GM21737 (cell line): Measurements from ENCODE around the gene STIMATE.

ENCODE experiments used
- ATAC-seq: cut with Tn5 transposase; IDR thresholded peaks from one replicate; pipeline ENCODE4 v1.9.1; 2021; ENCODE audit warnings: mild to moderate bottlenecking, moderate library complexity; ENCODE audit not compliant: unreplicated experiment

The STIMATE gene

DNA sequence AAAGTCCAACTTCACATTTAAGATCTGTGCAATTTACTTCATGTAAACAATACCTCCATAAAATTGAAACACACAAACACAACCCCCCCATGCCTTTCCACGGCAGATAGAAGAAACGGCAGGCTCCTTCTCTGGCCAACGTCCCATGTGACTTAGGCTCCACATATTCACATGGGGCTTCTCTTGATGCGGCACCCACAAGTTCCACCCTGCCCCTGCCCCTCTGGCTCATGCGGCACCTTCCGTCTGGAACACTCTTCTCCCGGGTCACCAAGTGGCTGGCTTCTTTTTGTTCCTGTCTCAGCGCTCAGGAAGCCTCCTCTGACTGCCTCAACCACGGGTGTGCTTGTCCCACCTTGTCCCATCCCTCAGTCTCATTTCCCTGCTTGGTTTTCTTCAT lies 25.6 kb downstream of the STIMATE start:
- ATAC-seq, result no peak

DNA sequence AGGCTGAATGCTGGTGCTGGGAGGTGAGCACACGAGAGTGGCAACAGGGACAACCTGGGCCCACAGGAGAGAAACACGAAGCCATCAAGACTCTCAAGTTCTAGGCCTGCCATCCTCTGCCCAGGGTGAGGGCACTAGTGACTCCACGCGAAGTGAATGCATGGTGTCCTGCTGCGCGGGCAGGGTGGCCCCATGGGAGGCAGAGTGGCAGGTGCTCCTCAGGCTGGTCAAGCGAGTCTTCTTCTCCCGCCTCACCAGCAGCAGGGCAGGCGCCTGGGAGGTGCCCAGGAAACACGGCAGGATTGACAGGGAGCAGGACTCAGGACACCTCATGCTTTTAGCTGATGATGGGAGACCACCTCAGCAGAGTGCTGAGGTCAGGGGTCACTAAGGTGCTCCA lies 26.9 kb downstream of the STIMATE start:
- no peak for ATAC-seq

DNA sequence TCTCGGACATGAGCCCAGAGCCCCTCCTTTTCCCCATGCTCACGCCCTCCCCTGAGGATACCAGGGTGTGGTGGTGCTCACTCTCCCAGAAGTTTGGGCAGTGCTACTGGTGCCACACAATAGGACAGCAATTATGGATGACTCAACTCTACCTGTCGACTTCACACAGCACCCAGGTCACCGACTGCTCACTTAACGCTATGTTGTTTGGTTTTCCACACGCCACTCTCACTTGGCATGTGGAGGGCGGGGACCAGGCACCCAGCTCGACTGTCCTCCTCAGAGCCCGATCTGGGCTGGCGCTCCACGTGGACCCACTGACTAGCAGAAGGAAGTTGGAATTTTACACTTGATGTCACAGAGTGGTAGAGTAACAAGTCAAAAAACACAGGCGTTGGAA lies 30.9 kb downstream of the STIMATE start:
- ATAC-seq, result no peak

DNA sequence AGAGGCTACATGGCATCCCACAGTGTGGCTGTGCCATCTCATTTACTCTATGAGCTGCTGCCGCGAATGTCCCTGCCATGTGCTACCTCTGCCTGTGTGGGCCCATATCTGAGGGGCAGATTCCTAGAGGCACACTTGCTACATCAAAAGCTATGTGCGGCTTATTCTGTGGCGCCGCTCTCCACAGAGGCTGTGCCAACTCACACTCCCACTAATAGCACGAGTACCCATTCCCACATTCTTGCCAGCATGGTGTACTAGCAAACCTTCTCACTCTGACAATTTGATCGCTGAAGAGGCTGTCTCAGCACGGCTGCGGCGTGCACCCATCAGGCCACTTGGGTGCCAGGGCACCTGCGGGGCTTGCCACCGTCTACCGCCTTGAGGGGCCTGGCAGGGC lies 31.4 kb downstream of the STIMATE start:
- ATAC-seq, result no peak

DNA sequence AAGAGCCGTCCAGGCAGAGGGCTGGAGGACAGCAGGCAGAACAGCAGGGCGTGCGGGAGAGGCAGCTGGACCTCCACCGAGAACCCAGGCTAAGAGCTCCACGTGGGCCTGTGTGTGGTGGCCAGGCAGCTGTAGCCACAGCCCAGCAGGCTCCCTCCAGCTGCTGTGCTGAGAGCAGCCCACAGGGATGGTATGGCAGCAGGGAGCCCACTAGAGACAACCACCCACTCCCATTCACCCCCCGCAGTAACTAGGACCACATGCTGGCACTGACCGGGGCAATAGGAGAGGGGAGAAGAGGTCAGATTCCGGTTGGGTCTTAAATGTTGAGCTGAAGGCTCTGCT lies 37.0 kb downstream of the STIMATE start:
- ATAC-seq, result no peak

DNA sequence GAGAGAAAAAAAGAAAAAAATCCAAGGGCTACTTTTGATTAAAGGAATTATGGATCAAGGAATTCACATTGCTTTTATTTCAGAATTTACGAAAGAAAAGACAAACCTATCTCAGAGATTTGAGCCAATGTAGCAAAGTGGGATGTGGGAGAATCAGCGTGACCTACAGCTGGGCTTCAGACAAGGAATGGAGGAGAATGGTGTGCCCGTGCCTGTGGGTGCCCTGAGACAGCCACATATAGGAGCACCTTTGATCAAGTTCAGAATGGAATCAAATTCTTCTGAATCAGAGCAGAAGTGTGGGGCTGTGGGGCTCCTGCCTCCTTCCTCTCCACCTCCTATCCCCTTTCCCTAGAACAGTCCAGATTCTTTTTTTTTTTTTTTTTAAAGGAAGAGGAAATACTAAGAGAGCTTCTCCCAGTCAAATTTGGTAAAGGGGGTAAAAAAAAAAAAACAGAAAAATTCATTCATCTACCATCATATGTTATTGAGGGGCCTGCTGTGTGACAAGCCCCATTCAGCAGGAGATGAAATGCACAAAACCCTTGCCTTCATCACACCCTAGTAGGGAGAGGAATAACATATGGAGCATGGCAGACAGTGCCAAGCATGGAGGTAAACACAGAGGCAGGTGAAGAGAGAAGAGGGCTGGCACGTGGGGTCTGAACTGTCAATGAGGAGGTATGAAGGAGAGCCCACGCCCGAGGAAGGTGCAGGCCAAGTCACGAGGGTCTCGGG lies 37.5 kb downstream of the STIMATE start:
- no peak for ATAC-seq

DNA sequence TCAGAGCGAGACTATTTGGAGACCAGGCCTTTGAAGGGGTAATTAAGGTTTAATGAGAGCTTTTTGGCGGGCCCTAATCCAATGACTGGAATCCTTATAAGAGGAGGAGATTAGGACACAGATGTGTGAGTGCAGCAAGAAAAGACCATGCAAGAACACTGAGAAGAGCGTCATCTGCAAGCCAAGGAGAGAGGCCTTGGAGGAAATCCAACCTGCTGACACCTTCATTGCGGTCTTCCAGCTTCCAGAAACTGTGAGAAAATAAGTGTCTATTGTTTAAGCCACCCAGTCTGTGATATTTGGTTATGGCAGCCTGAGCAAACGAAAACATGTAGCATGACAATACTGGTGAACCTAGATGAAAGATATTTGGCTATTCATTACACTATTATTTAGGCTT lies 39.5 kb downstream of the STIMATE start:
- no peak for ATAC-seq

DNA sequence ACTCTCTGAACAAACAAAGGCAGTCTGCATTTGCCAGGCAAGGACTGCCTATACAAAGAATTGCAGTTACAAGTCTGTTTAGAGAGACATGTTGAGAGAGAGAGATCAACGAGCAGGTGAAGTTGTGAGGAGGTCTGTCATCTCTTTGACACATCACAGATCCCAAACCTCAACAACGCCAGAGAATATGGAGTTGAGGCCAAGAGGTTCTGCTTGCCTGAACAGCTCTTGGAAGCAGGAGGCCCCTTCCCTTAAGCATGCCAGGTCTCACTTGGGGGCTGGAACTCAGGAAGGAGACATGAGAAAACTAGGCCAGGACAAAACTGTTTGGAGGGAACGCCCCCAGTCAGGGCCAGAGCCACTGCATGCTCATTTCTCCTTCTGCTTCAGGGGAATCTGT lies 40.2 kb downstream of the STIMATE start:
- no peak for ATAC-seq

DNA sequence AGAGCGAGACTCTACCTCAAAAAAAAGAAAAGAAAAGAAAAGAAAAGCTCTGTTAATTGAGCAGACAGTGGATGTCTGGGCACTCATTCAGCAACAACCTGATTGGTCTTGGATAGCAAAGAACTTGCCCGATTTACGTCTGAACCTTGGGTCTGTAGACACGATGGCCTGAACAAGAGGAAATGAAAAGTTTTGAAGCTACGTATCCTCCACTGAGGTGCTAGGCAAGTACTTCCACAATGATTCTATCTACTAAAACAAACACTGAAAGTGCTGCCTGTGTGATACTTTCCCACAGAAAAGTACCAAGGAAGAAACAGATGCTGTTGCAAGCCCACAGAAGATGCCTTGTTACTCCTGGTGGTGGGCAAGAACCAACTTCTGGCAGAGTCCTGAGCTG lies 40.7 kb downstream of the STIMATE start:
- no peak for ATAC-seq

DNA sequence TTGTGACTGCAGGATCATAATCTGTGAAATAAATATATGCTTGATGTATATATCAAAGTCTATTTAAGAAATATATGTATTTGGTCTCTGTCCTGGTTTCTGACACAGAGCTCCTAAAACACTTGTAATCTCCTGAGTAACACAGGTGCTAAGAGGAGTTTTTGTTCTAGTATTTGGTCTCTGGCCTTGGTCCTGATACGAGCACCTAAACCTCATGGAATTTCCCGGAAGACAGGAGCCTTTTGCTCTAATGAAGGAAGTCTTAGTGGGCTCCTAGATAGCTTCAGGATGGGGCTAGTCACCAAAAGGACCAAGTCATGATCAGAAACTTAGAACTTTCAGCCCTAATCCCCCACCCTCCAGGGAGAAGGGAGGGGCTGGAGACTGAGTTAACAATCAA lies 43.3 kb downstream of the STIMATE start:
- no peak for ATAC-seq

DNA sequence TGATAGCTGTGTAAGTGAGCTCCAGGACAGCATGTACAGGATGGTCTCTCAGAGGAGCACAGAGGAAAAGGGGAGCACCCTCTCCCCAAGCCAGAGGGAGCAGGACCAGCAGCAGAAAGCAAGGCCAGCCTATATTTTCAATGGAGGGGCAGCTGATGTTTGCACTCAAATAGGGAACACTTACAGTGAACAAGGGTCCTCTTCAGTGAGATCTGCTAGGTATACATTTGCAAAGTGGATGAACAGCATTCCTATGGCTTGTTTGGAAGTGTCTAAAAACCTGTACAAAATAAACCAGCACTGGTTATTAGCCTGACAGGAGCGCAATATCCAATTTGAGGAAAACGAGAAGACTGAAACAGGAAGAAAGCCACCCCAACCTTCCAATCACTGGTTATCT lies 44.9 kb downstream of the STIMATE start:
- ATAC-seq, result no peak

DNA sequence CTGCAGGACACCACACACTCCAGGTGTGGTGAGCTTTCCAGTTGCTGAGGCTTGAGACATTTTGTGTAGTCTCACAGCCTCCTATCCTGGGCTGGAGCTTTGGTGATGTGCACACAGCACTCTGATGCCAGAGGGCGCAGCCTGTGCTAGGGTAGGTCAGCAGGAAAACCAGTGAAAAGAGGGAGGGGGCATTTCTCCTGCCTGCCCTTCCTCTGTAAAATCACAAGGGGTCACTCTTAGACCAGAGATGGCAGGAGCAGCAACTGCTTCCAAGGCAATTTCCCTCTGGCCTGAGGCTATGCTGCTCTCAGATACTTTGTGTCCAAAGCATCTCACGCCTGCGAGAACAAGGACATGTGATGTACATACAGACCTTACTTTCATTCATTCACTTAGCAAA lies 46.0 kb downstream of the STIMATE start:
- ATAC-seq, result no peak

DNA sequence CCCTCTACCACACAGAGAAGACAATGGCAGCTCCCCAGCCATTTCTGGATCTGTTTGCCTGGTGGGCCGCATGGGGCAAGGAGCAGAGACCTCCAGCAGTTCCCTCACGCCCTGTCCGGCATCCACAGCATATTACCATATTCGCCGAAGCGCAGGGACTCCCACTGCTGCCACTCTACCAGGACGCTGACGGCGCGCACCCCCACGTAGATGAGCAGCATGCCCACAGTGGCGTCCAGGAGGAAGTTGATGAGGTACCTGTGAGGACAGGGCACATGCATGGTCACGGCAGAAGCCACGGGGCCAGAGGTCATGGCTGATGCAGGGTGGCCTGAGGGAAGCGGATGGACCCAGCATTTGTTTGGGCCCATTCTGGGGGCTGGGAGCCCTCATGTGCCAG lies 47.7 kb downstream of the STIMATE start:
- no peak for ATAC-seq

DNA sequence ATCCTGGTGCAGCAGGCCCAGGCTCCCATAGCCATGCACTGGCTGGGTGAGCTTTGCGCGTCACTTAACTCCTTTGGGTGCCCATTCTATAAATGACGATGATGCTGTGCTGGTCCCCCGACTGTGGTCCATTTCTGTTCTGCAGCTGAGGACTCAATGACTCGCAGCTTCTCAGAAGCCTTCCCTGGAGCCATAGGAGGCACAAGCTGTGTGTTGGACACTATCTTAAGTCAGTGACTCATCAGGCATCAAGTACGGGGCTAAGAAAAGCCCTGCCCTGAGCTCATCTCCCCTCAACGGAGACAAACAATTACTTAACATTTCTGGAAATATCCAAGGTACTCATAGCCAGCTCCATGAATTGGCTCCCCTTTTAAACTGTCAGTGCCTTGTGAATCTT lies 48.7 kb downstream of the STIMATE start:
- no peak for ATAC-seq

DNA sequence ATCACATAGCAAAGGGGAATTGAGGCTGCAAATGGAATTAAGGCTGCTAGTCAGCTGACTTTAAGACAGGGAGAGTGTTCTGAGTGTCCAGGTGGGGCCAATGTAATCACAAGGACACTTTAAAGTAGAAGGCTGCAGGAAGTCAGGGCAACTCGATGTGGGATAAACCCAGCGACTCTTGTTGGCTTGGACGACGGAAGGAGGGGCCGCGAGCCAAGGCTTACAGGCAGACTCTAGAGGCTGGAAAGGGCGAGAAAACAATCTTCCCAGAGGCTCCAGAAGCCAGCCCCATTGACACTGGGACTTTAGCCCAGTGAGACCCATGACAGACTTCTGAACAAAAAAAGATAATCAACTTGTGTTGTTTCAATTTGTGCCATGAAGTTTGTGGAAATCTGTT lies 49.6 kb downstream of the STIMATE start:
- no peak for ATAC-seq

DNA sequence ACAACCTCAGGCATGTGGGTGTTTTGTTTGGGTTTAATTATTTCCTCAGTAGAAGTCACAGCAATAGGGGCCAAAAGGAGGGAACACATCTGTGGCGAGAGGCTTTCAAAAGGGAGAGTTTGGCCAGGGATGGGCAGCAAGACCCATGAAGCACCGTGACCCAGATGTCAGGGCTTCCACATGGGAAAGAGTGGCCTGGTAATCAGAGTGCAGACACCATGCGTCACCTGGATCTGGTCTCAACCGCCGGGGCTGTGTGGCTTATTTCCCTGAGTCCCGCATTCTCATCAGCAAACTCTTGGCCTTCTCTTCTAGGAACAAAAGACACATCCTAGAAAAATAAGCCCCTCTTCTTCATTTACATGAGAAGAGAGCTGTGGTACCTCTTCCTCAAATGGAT lies 50.1 kb downstream of the STIMATE start:
- ATAC-seq, result no peak

DNA sequence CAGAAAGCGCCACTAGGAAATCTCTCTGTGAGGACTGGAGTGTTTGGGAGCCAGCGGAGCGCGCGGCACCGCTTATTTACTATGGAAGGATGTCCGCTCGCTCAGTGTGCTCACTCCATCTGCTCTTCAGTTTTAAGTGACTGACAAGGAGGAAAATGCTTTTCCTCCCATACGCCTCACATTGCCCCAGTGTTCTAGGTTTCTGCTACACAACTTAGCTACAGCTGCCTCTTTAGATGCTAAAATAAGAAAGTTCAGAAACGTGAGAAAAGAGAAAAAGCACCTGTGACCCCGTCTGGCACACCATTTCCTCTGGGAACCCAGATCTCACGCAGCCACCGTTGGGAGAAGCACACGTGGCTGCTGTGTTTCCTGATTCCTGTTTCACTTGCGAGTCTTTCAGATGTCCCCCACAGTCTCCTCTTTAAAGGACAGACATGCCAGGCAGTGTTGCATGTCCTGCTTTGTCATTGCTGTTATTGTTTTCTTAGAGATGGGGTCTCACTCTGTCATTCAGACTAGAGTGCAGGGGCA lies 50.8 kb downstream of the STIMATE start:
- ATAC-seq, result no peak

DNA sequence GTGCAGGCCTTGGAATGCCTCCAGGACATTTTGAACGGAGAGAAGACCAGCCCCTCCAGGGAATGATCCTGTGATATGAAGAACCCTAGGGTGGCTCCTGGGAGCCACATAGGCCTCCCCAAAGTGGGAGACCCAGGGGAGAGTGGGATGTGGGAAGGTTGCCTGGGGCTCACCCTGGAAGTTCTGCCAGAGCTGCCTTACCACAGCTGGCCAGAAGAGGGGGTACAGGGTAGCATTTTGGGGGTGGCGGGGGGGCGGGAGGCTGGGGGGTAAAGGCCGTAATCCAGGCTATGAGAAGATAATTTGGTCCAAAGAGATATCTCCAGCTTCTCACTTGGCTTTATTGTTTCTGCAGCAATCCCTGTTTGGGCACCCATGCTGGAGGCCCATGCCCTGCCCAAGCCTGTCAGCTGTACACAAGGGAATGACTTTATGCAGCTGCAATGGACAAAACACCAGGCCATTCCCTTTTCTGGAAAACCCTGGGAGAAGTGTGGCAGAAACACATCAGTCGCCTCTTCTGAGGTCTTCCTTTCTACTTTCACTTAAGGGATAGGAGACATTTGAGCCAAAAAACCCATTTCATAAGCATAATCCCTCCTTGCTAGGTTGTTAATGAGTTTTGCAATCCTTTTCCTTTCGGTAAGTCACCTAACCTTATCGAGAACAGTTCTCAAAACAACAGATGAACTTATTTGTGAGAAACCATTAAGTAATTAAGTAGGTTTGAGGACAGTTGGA lies 51.5 kb downstream of the STIMATE start:
- no peak for ATAC-seq

DNA sequence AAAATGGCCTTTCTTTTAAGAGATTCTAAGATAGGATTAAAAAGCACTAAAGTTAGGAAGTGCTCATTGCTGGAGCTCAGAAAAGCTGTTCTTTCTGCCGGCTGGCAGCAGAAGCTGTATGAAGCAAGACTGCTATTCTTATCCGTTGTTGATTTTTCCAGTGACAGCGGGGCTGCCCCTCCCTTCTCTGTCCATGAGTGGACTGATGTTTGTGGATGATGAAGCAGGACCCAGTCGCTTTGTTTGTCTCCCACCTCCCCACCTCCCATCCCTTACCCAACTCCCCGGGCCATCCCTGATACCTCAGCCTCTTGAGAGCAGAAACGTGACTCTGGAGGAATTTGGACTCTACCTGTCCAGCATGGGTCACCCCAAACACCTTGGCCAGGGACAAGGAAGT lies 52.2 kb downstream of the STIMATE start:
- no peak for ATAC-seq

DNA sequence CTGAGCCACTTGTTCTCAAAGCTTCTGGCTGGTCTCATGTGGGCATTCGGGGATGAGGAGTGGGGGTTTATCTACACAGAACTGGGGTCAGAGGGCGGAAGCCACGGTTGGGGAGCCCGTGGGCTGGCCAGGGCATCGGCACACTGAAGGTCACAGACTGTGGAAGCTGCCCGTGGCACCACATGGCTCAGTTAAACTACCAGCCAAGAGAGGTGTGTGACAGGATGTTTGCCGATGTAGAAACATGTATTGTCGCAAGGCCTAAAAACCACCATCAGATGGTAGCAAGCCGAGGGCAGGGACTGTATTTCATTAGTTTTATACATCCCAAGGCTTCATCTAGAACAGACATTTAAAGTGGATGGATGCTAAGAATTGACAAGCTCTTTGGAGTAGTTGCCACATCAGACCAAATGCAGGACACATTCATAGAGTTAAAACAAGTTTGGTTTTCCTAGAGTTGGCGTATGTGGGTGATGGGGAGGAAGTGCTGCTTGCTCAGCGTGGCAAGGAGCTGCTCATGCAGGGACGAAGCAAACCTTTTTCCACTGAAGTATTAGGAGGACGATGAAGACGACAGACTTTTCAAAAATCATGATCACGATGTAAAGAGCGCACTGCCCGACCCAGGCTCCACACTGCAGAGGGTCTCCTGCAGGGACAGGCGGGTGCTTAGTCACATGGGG lies 52.9 kb downstream of the STIMATE start:
- no peak for ATAC-seq

DNA sequence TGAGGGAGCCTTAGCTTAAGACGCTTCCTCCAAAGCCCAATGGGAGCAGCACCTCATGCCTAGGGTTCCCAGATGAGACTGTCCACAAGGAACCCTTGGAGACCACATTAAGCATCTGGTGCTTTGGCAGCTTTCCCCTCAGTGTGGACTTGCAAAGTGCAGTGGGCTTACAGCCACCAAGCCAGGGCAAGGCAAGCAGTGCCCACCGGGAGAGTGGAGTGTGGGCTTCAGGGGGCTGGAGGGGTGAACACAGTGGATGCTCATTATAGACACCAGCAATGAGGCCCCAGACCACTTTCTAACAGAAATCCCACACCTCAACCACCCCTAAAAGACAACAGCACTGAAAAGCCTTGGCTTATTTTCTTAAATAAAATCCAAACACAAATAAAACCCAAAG lies 53.5 kb downstream of the STIMATE start:
- ATAC-seq, result no peak
